NCI-H2227 treated with DMSO at 0.1 percent for 48 hours (cell line): ENCODE data around the gene COL20A1.

Experiments used
- DNase-seq: peaks from one replicate; lab custom pipeline; 2025; lab: John Stamatoyannopoulos, UW

Gene COL20A1

GRCh38 chr20:63278661-63279060 lies 14.3 kb upstream of the COL20A1 start:
- no peak for DNase-seq

DNA sequence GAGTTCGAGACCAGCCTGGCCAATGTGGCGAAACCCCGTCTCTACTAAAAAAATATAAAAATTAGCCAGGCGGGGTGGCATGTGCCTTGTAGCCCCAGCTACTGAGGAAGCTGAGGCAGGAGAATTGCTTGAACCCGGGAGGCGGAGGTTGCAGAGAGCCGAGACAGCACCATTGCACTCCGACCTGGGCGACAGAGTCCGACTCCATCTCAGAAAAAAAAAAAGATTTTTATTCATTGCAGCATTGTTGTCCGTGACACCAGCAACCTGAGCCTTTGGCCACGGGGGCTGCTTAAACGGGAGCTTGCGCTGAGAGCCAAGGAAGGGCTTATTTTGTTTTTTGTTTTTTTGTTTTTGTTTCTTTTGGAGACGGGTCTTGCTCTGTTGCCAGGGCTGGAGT lies 13.1 kb upstream of the COL20A1 start:
- DNase-seq, result no peak

GRCh38 chr20:63280371-63280770 lies 12.6 kb upstream of the COL20A1 start:
- DNase-seq, result no peak

DNA sequence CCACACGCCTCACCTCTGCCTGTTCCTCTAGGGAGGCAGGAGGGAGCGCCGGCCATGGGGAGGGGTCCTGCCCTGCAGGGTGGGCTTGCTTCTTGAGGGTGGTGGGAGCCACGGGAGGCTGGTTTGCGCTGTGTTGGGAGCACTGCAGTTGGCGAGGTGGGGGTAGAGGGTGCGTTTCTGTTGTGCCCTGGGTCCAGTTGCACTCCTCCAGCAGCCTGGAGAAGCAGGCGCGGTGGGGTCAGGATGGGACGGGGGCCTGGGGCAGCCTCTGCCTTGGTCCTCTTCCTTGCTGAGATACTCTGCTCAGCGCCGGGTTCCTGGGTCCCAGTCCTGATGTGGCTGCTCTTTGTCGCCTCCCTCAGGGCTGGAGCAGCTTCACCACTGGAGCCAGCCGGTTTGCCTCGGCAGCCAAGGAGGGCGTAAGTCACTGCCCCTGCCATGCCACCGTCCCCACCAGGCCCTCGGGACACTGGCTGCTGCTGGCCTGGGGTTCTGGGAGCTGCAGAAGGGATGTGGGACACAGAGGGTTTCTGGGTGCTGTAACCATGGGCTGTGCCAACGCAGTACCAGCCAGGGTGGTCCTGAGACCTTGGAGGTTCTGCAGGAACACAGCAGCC lies 11.9 kb upstream of the COL20A1 start:
- DNase-seq, result no peak

DNA sequence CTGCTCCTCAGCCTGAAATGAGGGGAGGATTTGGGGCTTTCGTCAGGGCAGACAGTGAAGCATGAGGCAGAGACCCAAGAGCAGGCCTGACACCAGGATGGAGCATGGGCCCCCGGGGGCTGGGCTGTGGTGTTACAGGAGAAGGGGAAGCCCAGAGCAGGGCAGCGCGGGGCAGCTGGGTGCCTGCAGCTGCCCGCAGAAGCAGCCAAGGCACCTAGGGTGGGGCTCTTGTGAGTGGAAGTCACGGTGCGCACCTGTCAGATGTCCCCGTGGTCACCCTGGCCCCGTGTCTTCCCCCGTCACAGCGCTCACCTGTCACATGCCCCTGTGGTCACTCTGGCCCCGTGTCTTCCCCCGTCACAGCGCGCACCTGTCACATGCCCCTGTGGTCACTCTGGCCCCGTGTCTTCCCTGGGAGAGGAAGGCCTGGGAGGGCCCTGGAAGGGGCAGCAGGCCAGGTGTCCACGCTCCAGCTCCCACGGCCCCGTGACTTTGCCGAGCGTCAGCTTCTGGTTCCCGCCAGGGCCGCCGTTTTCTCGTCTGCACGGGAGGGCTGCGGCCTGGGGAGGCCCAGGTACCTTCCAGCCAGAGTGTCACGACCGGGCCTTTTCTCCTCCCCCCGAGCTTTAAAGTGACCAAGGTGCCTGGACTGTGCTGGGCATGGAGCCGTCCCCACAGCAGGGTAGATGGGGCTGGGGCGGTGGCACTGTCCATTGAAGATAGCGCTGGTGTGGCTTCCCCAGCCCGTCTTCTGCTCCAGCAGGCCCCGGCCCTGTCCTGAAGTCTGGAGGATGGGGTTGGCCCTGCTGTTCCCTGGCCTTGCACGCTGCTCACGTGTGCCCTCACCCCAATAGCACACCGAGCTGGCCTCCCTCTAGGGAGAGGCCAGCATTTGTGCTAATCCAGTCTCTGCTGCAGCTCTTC lies 11.0 kb upstream of the COL20A1 start:
- no peak for DNase-seq

DNA sequence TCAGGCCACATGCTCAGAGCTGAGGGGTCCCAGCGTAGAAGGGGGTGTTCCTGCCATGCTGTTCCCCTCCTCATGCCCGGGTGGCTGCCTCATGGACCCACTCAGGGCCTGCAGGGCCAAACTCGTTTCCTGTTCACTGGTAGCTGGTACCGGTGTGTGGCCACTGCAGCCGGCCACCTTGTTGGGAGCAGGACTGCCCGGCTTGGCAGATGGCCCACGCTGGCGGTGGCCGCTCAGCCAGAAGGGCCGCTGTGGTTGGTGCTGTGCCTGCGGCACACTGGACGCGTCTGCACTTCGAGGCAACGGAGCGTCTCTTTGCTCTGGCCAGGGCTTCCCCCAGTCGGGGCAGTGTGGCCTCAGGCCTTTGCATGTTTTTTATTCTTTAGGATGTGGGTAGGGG lies 10.0 kb upstream of the COL20A1 start:
- DNase-seq, result no peak

DNA sequence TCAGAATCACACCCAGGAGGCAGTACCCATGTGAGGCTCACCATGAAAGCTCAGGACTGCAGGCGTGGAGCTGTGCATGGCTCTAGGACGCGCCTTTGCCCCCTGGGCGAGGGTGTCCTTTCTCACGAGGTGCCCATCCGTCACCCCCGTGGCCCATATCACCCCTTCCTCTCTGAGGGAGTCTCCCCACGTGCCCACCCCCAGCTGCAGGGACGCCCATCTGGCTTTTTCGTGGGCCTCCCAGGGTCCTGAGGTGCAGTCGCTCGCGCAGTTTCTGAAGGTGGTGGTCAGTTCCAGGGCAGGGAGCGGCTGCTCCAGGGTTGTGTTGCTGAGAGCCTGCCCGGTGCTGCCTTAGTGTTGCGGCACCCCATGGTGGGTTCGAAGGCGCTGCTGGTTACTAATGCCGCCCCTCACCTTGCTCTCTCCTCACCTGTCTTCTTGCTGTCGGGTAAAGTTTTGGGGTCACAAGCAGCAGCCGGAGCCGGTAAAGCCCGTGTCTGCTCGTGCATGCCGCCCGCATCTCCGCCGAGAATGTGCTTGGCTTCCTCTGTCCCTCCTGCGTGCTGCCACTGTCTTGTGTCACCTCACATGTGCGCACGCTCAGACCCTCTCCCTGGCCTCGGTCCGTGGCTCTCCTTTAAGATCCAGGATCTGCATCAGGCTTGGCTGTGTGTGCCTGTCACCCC lies 9.4 kb upstream of the COL20A1 start:
- DNase-seq, result no peak

DNA sequence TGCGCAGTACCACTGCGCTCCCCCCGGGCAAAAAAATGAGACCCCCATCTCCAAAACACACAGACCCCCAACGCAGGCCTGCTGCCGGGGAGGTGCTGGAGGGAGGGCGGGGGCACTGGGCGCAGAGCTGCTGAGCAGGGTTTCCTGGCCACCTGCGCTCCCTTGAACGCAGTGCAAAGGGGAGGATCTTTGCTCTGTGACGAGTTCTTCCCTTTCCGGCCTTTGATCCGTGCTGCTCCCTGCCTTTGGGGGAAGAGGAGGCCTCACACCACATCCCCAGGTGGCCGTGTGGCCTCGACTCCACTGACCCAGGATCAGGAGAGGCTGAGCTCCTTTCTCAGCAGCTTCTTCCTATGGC lies 8.9 kb upstream of the COL20A1 start:
- DNase-seq, result no peak

GRCh38 chr20:63284544-63284949 lies 8.4 kb upstream of the COL20A1 start:
- DNase-seq, result no peak

DNA sequence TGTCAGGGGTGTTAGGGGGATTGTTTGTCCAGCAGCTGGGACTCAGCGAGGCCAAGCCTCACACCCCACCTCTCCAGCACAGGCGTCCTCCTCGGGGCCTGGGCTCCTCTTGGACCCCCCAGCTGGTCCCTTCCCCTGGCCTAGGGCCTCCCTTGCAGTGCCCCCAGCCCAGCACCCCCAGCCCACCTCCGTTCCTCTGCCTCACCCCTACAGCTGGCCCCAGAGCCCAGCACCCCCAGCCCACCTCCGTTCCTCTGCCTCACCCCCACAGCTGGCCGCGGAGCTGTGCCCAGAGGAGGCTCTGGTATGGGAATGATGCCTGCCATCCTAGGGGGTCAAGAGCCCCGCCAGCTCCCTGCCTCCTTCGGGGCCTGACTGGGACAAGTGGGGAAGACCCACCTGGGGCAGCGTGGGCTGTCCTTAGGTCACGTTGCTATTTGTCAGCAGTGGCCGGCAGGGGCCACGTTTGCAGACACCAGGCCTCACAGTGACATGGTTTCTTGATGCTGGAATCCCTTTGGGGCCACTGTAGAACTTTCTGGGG lies 7.9 kb upstream of the COL20A1 start:
- DNase-seq, result no peak

GRCh38 chr20:63285636-63286615 lies 7.1 kb upstream of the COL20A1 start:
- no peak for DNase-seq

DNA sequence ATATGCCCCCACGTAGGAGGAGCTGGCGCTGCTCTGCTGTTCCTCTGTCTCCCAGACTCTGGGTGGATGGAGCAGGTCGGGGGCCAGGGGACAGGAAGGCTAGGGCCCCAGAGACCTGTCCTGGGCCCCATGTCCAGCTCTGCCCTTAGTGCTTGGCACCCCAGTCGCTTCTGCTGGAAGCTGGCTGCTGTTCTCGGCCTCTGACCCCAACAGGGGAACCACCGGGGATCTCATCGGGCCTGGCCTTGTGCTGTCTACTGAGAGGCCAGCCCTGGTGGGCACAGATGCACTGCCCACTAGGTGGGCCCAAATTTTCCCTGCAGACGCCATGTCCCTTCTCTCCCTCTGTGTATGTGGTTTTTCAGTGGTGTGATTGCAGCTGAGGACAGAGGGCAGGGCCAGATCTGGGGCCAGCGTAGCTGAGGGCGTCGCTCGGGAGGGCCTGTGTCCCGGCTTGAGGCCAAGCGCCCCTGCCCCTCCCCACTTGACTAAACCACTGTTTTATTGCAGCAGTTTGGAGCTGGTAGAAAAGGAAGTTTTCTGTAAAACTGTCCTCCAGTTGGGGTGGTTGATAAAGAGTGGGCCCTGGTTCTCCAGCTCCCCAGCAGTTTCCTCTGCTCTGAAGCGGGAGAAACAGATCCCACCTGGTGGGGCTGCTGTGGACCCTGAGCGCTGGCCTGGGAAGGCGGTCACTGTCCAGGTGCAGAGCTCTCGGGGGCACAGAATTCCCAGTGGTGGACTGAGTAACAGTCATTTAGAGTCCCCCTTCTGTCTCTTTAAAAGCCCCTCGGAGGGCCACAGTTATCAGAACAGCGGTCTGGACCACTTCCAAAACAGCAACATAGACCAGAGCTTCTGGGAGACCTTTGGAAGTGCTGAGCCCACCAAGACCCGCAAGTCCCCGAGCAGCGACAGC lies 5.9 kb upstream of the COL20A1 start:
- DNase-seq, result no peak

- DNase-seq, result no peak
Measured at GRCh38 chr20:63287697-63288580, 5.0 kb upstream of the COL20A1 start.

DNA sequence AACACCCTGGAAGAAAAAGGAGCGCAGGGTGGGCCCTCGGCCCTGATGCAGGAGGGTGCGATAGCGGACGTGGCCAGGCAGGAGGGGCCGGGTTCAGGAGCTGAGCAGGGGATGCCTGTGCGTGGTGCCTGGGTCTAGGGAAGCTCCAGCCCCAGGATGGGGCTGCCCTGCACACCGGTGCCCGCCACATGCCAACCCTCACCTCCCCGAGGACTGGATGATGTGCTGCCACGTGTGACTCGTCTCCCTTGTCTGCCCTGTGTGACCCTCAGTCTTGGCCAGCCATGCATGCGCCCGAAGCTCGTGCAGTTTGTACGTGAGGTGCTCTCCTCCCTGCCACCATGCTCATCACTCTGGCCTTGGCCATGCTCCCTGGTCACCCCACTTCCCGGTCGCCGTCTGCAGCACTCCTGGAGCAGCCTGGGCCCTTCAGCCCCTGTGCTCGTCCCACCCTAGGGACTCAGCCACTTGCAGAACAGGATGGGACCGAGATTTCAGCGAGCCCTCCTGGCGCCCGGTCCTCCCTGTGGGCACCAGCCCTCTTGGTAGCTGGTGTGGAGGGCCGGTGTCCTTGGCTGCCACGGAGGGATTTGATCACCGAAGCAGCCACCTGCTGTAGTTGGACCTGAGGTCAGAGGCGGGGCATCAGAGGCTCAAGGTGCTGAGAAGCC lies 4.3 kb upstream of the COL20A1 start:
- no peak for DNase-seq

- no peak for DNase-seq
Measured at GRCh38 chr20:63289311-63290135, 3.5 kb upstream of the COL20A1 start.

GRCh38 chr20:63290136-63290676 lies 2.8 kb upstream of the COL20A1 start:
- DNase-seq, result no peak

DNA sequence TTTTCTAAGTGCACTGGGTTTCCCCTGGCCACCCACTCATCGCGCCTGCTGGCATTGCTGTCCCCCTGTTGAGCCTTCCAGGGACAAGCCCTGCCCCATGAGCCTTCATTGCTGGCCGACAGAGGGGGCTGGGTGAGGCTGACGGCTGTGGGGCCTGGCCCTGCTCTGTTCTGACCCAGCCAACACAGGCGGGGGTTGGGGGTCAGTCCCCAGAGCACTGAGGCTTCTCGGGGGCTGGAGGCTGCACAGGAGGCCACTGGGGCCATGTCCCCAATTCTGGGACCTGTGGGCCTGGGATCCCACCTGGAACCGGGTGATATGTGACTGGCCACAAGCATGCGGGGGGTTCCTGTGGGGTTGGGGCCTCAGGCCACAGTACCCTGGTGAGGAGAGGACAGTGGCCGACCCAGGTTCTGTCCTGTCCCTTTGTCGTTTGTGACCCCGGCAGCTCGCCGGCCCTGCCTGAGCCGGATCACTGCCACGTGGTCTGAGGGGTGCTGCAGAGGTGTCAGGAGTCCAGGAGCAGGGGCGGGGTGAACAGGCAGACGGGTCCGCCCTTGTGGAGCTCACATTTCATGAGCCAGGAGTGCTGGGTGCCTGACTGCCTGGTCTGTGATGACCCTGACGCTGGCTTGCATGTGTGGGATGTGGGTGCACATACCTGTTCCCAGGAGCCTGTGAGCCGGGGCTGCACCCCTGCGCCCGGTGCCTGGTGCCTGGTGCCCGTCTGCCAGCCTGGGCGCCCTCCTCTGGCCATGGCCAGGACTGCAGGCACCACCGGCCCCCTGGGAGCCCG lies 2.1 kb upstream of the COL20A1 start:
- DNase-seq, result no peak
